Activated naive CD8-positive, alpha-beta T cell treated with anti-CD3 and anti-CD28 coated beads for 36 hours (primary cell): ENCODE results near the gene MXRA5. TPM values are rescaled to one million over a fixed set of nuclear protein-coding genes. Genes with fewer than 3 reads are reported as not detected.
"Not testable (repeated sequence)": the region's sequence is repeated elsewhere in the genome, so short reads cannot be mapped to it uniquely, and the experiment has no call there.

Source experiments
- DNase-seq: peaks from one replicate; pipeline ENCODE4 v3.0.0; 2021
- H3K27ac Mint-ChIP-seq: one replicate; pipeline ENCODE4 v1.8.0; 2022; ENCODE audit warnings: mild to moderate bottlenecking, moderate library complexity, mixed read lengths
- H3K27me3 Mint-ChIP-seq: one replicate; pipeline ENCODE4 v1.8.0; 2022; ENCODE audit warnings: mild to moderate bottlenecking, mixed read lengths
- H3K36me3 Mint-ChIP-seq: one replicate; pipeline ENCODE4 v1.8.0; 2021; ENCODE audit warnings: mild to moderate bottlenecking, mixed read lengths
- H3K4me1 Mint-ChIP-seq: one replicate; pipeline ENCODE4 v1.8.0; 2021; ENCODE audit warnings: mixed read lengths
- H3K4me3 Mint-ChIP-seq: one replicate; pipeline ENCODE4 v1.8.0; 2022; ENCODE audit warnings: mild to moderate bottlenecking, moderate library complexity, mixed read lengths
- H3K9me3 Mint-ChIP-seq: one replicate; pipeline ENCODE4 v1.8.0; 2022; ENCODE audit warnings: mixed read lengths
- total RNA-seq, 2 experiments: library from RNA; stranded (reverse); gene quantifications; one replicate each; pipeline ENCODE4 v1.2.3, GENCODE V29; 2021

MXRA5 gene
- total RNA-seq, 2 experiments from 2014 or later: not detected

DNA sequence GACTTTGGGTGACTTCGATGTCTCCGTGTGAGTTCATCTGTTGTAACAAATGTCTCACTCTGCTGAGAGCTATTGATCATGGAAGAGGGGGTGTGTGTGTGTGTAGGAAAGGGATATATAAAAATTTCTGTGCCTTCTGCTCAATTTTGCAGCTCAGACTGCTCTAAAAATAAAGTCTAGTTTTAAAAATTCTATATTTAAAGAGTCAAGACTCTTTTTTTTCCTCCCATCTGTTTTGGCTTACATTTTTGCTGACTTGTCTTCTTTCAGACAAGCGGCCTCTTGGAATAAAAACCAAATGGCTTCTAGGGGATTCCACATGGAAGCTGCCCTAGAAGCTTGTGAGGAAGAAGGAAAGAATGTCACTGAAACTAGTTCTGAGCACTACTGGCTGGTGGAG, 6.3 kb upstream of the MXRA5 start:
- not testable (repeated sequence) for DNase-seq, H3K4me3 Mint-ChIP-seq, H3K36me3 Mint-ChIP-seq, H3K27me3 Mint-ChIP-seq, H3K27ac Mint-ChIP-seq, H3K9me3 Mint-ChIP-seq, H3K4me1 Mint-ChIP-seq

DNA sequence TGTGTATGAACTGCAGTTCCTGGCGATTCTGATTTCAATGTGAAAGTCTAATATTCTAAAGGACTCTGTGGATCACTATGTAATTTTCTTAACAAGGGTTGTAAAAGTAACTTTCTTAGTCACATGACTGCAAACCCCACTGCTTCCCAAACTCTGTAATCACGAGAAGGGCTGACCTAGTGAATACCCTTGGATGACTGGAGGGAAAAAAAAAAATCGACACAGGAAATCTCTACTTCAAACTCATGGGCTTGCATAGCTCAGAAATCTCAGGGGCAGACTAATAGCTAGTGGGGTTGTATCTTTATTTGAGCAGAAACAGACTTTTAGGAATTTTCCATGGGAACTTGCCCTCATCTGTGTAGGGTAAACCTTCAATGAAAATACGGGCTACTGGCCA, 4.8 kb upstream of the MXRA5 start:
- H3K27ac Mint-ChIP-seq: no peak overlapping the region
- no peaks in the 10 kb centered on the region for H3K4me1 Mint-ChIP-seq
- H3K36me3 Mint-ChIP-seq: no peaks in the 10 kb centered on the region
- peaks cover 3% of the 10 kb centered on the region for H3K9me3 Mint-ChIP-seq
- DNase-seq: no peak
- peaks cover 4% of the 10 kb centered on the region for H3K27me3 Mint-ChIP-seq
- H3K4me3 Mint-ChIP-seq: no peak overlapping the region

DNA sequence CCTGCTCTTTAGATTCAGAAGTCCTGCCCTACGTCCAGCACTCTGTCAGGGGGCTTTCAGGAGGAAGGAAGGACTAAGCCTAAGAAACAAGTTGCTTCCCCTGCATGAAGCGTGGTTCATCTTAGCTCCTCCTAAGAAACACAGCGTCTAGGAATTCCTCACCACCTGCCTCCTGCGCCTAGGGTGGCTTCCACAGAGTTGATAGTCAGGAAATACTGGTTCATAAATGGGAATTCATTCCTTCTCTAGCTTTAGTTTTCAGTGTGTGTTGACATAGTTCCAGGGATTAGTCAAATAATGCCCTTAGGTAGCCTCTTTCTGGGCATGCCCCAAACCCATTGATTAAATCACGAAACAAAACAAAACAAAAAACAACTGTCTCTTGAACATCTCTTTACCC, 1.7 kb upstream of the MXRA5 start:
- H3K9me3 Mint-ChIP-seq: peaks cover 3% of the 10 kb centered on the region
- H3K36me3 Mint-ChIP-seq: no peaks in the 10 kb centered on the region
- no peak overlapping the region for H3K27ac Mint-ChIP-seq
- DNase-seq: no peak
- H3K4me3 Mint-ChIP-seq: no peak overlapping the region
- H3K27me3 Mint-ChIP-seq: peaks cover 25% of the 10 kb centered on the region
- no peaks in the 10 kb centered on the region for H3K4me1 Mint-ChIP-seq

GRCh38 chrX:3345281-3346191, 916 bp downstream of the MXRA5 start:
- peaks cover 3% of the 10 kb centered on the region for H3K9me3 Mint-ChIP-seq
- DNase-seq: no peak
- peaks cover 25% of the 10 kb centered on the region for H3K27me3 Mint-ChIP-seq
- no peak overlapping the region for H3K4me3 Mint-ChIP-seq
- no peak overlapping the region for H3K27ac Mint-ChIP-seq
- no peaks in the 10 kb centered on the region for H3K4me1 Mint-ChIP-seq
- H3K36me3 Mint-ChIP-seq: no peaks in the 10 kb centered on the region

DNA sequence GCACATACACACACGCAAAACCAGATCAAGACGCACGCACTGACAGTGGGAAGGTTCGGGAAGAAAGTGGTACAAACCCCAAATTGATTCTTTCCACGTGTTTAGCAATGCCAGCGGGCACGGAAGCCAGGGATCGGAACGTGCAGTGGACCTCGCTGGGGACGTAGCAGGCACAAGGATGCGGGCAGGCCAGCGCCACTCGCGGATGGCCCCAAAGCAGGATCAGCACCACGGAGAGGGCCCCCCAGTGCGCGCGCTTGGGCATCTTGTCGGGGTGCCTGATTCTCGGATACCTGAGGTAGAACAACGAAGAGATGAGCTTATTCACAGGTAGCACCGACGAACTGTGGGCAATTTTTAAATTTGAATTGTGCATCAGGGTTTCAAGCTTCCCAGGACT, 2.9 kb downstream of the MXRA5 start:
- H3K4me3 Mint-ChIP-seq, H3K27ac Mint-ChIP-seq, H3K9me3 Mint-ChIP-seq, H3K4me1 Mint-ChIP-seq, H3K36me3 Mint-ChIP-seq, DNase-seq: not testable (repeated sequence)
- peaks cover 25% of the 10 kb centered on the region for H3K27me3 Mint-ChIP-seq

DNA sequence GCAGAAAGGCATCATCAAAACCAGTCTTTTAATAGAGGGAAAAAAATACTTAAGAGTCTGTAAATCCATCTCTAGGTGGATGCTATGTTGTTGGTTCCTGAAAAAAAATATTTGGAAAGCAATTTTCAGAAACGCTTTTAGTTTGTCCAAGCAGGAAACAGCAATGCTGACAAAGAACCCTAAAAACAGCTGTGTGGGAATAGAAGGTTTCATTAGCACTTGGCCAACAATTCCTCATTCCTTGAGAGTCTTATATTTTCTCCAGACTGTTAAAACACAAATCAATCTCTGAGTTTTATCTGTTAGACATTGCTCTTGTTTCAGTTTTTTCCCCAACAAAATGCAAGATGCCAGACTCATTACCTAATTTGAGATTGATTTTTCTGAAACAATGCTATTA, 6.4 kb downstream of the MXRA5 start:
- no peaks in the 10 kb centered on the region for H3K4me1 Mint-ChIP-seq
- DNase-seq: no peak
- no peaks in the 10 kb centered on the region for H3K36me3 Mint-ChIP-seq
- H3K27ac Mint-ChIP-seq: no peak overlapping the region
- no peak overlapping the region for H3K4me3 Mint-ChIP-seq
- H3K27me3 Mint-ChIP-seq: peaks cover 17% of the 10 kb centered on the region
- H3K9me3 Mint-ChIP-seq: no peaks in the 10 kb centered on the region

- peaks cover 3% of the 10 kb centered on the region for H3K27me3 Mint-ChIP-seq
- H3K27ac Mint-ChIP-seq: no peak overlapping the region
- no peaks in the 10 kb centered on the region for H3K9me3 Mint-ChIP-seq
- H3K36me3 Mint-ChIP-seq: no peaks in the 10 kb centered on the region
- no peaks in the 10 kb centered on the region for H3K4me1 Mint-ChIP-seq
- DNase-seq: no peak
- no peak overlapping the region for H3K4me3 Mint-ChIP-seq
These were observed 19.8 kb downstream of the MXRA5 start for GRCh38 chrX:3326681-3327080.

GRCh38 chrX:3320471-3321046, 25.9 kb downstream of the MXRA5 start:
- Mint-ChIP-seq H3K9me3 (no peaks in the 10 kb centered on the region), H3K27ac (no peak overlapping the region), H3K4me3 (no peak overlapping the region), H3K27me3 (no peaks in the 10 kb centered on the region), H3K36me3 (no peaks in the 10 kb centered on the region), H3K4me1 (no peaks in the 10 kb centered on the region)
- DNase-seq: no peak

DNA sequence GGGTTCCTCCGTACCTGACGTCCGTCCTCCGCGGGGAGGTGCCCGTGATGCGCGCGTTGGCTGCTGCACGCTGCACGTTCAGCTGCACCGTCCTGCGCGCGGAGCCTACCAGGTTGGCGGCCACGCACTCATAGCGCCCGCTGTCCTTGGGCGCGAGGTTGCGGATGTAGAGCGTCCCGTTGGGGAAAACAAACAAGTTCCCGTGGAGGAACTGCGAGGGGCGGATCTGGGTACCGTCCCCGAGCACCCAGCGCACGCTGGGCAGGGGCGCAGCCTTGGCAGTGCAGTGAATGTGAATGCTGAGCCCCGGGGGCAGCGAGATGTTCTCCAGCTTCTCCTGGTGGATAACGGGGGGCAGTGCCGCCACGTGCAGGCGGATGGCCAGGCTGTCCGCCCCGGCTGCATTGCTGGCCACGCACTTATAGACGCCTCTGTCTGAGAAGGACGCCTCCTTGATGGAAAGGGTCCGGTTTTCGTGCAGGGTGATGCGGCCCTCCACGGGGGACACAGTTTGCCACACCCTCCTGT, 29.2 kb downstream of the MXRA5 start:
- H3K9me3 Mint-ChIP-seq: no peaks in the 10 kb centered on the region
- no peak overlapping the region for H3K4me3 Mint-ChIP-seq
- no peak for DNase-seq
- no peaks in the 10 kb centered on the region for H3K27me3 Mint-ChIP-seq
- no peak overlapping the region for H3K27ac Mint-ChIP-seq
- no peaks in the 10 kb centered on the region for H3K4me1 Mint-ChIP-seq
- no peaks in the 10 kb centered on the region for H3K36me3 Mint-ChIP-seq

DNA sequence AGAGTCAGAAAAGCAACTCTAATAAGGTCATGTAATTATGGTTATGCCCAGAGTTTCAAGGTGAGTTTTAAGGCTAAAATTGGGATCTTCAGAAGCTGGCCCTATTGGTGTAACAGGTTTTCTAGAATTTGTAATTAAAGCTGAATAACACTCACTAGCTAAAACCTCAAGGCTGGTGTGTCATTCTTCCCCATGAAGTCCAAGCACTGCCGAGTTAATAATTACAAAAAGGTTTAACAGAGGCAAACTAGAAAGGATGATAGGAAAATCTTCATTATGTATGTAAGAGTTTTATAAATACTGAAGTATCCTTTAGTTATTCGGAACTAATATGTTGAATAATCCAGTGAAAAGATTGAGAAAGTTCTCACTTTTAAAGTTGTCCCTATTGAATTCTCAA, 34.3 kb downstream of the MXRA5 start:
- DNase-seq: no peak
- Mint-ChIP-seq H3K4me1 (no peaks in the 10 kb centered on the region), H3K4me3 (no peak overlapping the region), H3K9me3 (peaks cover 2% of the 10 kb centered on the region), H3K27ac (no peak overlapping the region), H3K27me3 (no peaks in the 10 kb centered on the region), H3K36me3 (no peaks in the 10 kb centered on the region)

GRCh38 chrX:3307881-3308280, 38.6 kb downstream of the MXRA5 start:
- DNase-seq: no peak
- Mint-ChIP-seq H3K36me3 (no peaks in the 10 kb centered on the region), H3K27me3 (no peaks in the 10 kb centered on the region), H3K4me1 (no peaks in the 10 kb centered on the region), H3K4me3 (no peak overlapping the region), H3K9me3 (peaks cover 2% of the 10 kb centered on the region), H3K27ac (no peak overlapping the region)

GRCh38 chrX:3299636-3300035, 46.8 kb downstream of the MXRA5 start:
- no peak overlapping the region for H3K4me3 Mint-ChIP-seq
- DNase-seq: no peak
- no peaks in the 10 kb centered on the region for H3K36me3 Mint-ChIP-seq
- no peaks in the 10 kb centered on the region for H3K9me3 Mint-ChIP-seq
- no peaks in the 10 kb centered on the region for H3K4me1 Mint-ChIP-seq
- H3K27ac Mint-ChIP-seq: no peak overlapping the region
- no peaks in the 10 kb centered on the region for H3K27me3 Mint-ChIP-seq

DNA sequence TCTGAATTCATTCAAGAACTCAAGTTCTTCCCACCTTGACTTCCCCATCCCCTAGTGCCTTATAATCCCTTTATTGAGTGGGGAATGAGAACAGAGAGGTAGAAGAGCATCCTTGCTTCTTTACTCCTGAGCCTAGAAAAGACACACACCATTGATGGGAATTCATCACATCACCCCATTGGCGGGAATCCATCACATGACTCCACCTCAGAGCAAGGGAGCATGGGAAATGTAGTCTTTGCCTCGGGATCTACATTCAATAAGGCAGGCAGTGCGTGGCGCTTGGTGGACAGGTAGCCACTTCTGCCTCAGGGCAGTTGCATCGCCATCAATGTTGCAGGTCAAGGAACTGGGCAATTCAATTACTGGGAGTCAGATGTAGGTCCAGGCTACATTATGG, 50.7 kb downstream of the MXRA5 start:
- H3K9me3 Mint-ChIP-seq: no peaks in the 10 kb centered on the region
- H3K4me3 Mint-ChIP-seq: no peak overlapping the region
- H3K36me3 Mint-ChIP-seq: no peaks in the 10 kb centered on the region
- H3K27me3 Mint-ChIP-seq: no peaks in the 10 kb centered on the region
- H3K4me1 Mint-ChIP-seq: no peaks in the 10 kb centered on the region
- no peak overlapping the region for H3K27ac Mint-ChIP-seq
- DNase-seq: no peak

- H3K4me3 Mint-ChIP-seq: no peak overlapping the region
- no peaks in the 10 kb centered on the region for H3K4me1 Mint-ChIP-seq
- H3K9me3 Mint-ChIP-seq: no peaks in the 10 kb centered on the region
- no peaks in the 10 kb centered on the region for H3K27me3 Mint-ChIP-seq
- no peaks in the 10 kb centered on the region for H3K36me3 Mint-ChIP-seq
- no peak overlapping the region for H3K27ac Mint-ChIP-seq
- DNase-seq: no peak
These were observed 53.2 kb downstream of the MXRA5 start for GRCh38 chrX:3293251-3293650.

DNA sequence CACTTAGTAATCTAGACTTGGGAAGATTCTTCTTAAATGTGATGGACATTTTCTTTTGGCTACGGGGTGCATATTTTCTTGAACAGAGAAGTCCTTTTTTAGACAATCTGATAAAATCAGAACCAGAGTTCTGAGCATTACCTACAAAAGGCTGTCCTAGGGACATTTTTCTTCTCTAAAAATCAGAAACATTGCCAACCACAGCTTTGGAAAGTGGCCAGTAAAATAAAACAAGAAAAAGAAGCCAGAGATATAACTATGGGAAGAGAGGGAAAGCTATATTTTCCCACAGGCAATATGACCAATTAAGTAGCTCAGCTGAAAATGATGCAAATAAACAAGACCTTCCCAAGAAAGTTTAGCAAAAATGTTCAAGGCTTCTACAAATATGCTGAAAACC, 55.9 kb downstream of the MXRA5 start:
- Mint-ChIP-seq H3K9me3 (no peaks in the 10 kb centered on the region), H3K27me3 (no peaks in the 10 kb centered on the region), H3K27ac (no peak overlapping the region), H3K4me1 (no peaks in the 10 kb centered on the region), H3K36me3 (no peaks in the 10 kb centered on the region), H3K4me3 (no peak overlapping the region)
- DNase-seq: no peak
